Spleen (tissue), 7 donors: ENCODE data around the gene ORMDL3.
A peak's percentile ranks its signal among the peaks of the same experiment; 100 is the strongest.

ENCODE experiments used
- CTCF ChIP-seq, 11 experiments: fragments of 200-600 bp in 7 of 11; fragments of 450-650 bp in 4 of 11; sonication (generic) in 4 of 11; IDR thresholded peaks in 8 of 11; conservative IDR thresholded peaks in 3 of 11; 1 replicate in 7 of 11; 2 replicates in 4 of 11; pipeline versions ENCODE4 v1.4.0 to v1.8.0; 2016 to 2021; ENCODE audit warnings: antibody characterized with exemption in 11 of 11, inconsistent platforms in 4 of 11, mild to moderate bottlenecking in 1 of 11
- POLR2A ChIP-seq, 3 donors: fragments of 450-650 bp; IDR thresholded peaks; one replicate each; pipeline ENCODE4 v1.5.1; 2017; ENCODE audit warnings: antibody characterized with exemption in 3 of 3, mild to moderate bottlenecking in 1 of 3
- donor health status: DM: no; HTN: no; CAD: no; lungs with moderate emphysema.
- donor health status: DM: no; HTN: no; CAD: no.
- donor health status: DM: no; HTN: no; CAD: no.

- peak in 1 of 11 experiments; percentile 3 for TF ChIP-seq CTCF (IDR thresholded peaks at IDR 0.05 in 8 of 11, conservative IDR thresholded peaks at IDR 0.05 in 3 of 11)
- TF ChIP-seq POLR2A (IDR thresholded peaks at IDR 0.05) = peak in 2 of 3 donors; percentile 43 to 96
Observed at GRCh38 chr17:39927101-39927928, at the start of gene ORMDL3, which contains the start of gene LRRC3C.
